Naive thymus-derived CD8-positive, alpha-beta T cell (primary cell): ENCODE data around the gene FKBP1A. TPM values are rescaled to one million over a fixed set of nuclear protein-coding genes. Genes with fewer than 3 reads are reported as not detected.

Experiments
- ATAC-seq, 2 donors: fragments of 150-1000 bp; cut with Tn5 transposase in 1 of 2; sonication (Bioruptor Pico), chemical (Tn5 transposase) in 1 of 2; 1 replicate in 1 of 2; 2 replicates in 1 of 2; pipeline ENCODE4 v1.10.0; 2021; ENCODE audit warnings: mild to moderate bottlenecking in 2 of 2, moderate library complexity in 2 of 2
- POLR2A ChIA-PET: fragments of 350-600 bp; sonication (Branson Sonifier 250); formaldehyde crosslinking; loops from one replicate; lab custom pipeline; 2021; ENCODE audit warnings: antibody characterized with exemption; lab: Charles Lee
- DNase-seq, 10 donors: peaks; one replicate each; pipeline versions ENCODE4 v3.0.0 to v3.0.0-alpha.2; 2020 to 2022
- H3K27ac Mint-ChIP-seq, 10 donors: one replicate each; pipeline ENCODE4 v1.8.0; 2020 to 2022; ENCODE audit warnings: mild to moderate bottlenecking in 10 of 10, mixed read lengths in 10 of 10, moderate library complexity in 4 of 10, inconsistent platforms in 1 of 10
- H3K27me3 Mint-ChIP-seq, 5 donors: one replicate each; pipeline ENCODE4 v1.8.0; 2021 to 2022; ENCODE audit warnings: mixed read lengths in 5 of 5
- H3K36me3 Mint-ChIP-seq, 3 donors: one replicate each; pipeline ENCODE4 v1.8.0; 2020 to 2022; ENCODE audit warnings: mixed read lengths in 3 of 3, mild to moderate bottlenecking in 2 of 3, inconsistent platforms in 1 of 3
- H3K4me1 Mint-ChIP-seq, 4 donors: one replicate each; pipeline ENCODE4 v1.8.0; 2021 to 2022; ENCODE audit warnings: mixed read lengths in 4 of 4
- H3K4me3 Mint-ChIP-seq, 10 donors: one replicate each; pipeline ENCODE4 v1.8.0; 2020 to 2022; ENCODE audit warnings: mild to moderate bottlenecking in 10 of 10, mixed read lengths in 10 of 10, moderate library complexity in 6 of 10, inconsistent platforms in 1 of 10
- H3K9me3 Mint-ChIP-seq, 9 donors: one replicate each; pipeline ENCODE4 v1.8.0; 2020 to 2022; ENCODE audit warnings: mixed read lengths in 9 of 9, mild to moderate bottlenecking in 3 of 9, inconsistent platforms in 1 of 9, moderate library complexity in 1 of 9
- polyA plus RNA-seq, 3 donors: library from polyadenylated mRNA; unstranded; fragments of 300-500 nt; fragmentation: Illumina TruSeq; gene quantifications; one replicate each; pipeline ENCODE4 v1.2.3, GENCODE V29; 2021
- total RNA-seq, 8 experiments: library from RNA in 2 of 8; stranded (reverse) in 2 of 8; gene quantifications; one replicate each; pipeline ENCODE4 v1.2.3 and lab custom pipeline; 2021 to 2026

FKBP1A gene
- 10 to 100 TPM; 79.0 to 79.4 TPM for total RNA-seq
- 10 to 100 TPM; 47.2 to 50.4 (median 50.1) TPM for polyA plus RNA-seq
- total RNA-seq (lab: John Stamatoyannopoulos, UW): 35.5 to 81.5 (median 47.5) reads per million in 6 experiments

DNA sequence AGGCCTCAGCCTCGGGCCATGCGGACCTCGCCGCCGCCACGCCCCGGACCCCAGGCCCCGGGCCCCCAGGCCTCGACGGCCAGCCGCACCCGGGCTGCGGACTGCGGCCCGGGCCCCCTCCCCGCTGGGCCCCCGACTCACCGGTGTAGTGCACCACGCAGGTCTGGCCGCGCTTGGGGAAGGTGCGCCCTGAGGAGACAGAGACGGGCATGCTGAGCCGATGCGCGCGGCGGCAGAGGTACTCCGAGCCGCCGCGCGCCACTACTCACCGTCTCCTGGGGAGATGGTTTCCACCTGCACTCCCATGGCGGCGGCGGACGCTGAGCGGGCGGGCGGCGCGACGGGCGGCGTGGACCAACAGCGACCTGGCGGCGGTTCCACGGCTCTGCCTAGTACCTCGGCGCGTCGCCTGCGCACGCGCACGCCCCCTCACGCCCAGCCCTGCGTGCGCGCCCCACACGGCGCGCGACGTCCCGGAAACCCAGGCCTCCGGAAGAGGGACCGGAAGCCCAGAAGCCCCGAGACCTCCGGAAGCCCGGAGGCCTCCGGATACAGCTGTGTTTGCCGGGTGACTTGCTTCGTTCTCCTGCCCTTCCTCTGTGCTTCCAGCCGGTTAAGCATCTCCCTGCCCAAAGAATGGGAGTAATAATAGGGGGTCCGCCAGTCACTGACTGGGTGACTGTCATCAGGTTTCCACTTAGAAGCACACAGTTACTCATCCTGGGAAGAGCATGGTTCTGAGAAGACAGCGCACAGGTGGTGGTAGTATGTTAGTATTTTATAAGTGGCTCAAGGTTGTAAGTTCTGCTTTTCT, at the start of gene FKBP1A:
TSS of gene FKBP1A (minus strand) at position 362 of the 814 bp plus-strand sequence. CDS start at position 306, 56 bp downstream.
- peak within 1 kb of the TSS; percentile 82 to 99 (median 96) for H3K4me3 Mint-ChIP-seq
- H3K27me3 Mint-ChIP-seq: peaks cover 0 to 3% (median 0%) of the 10 kb centered on the region in 5 donors
- ATAC-seq (peak; percentile 82 to 85), DNase-seq (peak; percentile 82 to 95 (median 90))
- H3K36me3 Mint-ChIP-seq: peaks cover 0 to 5% (median 2%) of the 10 kb centered on the region in 3 donors
- H3K9me3 Mint-ChIP-seq: peaks cover 0 to 9% (median 2%) of the 10 kb centered on the region in 9 donors
- POLR2A ChIA-PET: interaction anchor here (0.8 to 3.8 kb wide), 6 partner anchors 9 to 74 kb away, joined by 3 to 24 read pairs (median 6); partner anchors contain the start of genes NSFL1C and SDCBP2
- H3K4me1 Mint-ChIP-seq: peaks cover 31 to 71% (median 66%) of the 10 kb centered on the region in 4 donors
- peak within 1 kb of the TSS; percentile 80 to 99 (median 97) for H3K27ac Mint-ChIP-seq

DNA sequence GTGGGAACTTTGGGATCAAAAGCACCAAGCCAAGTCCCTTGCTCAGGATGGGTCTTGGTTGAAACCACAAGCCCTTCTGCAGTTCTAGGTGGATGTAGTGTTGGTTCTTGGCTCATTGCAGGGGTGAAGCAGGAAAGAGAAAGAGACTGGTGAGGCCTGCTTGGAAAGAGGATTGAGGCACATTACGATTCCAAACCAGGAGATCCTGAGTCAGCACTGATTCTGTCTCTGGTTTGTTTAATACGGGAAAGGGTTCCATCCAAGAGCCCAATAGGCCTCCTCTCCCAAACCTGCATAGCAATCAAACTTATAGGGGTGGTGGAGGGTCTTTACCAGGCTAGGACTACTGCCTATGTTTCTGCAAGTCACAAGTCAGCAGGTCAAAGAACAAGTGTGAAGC, 49.5 kb upstream of the FKBP1A start:
- H3K27ac Mint-ChIP-seq: peak overlapping the region in 2 of 10 donors; percentile 41 to 64

DNA sequence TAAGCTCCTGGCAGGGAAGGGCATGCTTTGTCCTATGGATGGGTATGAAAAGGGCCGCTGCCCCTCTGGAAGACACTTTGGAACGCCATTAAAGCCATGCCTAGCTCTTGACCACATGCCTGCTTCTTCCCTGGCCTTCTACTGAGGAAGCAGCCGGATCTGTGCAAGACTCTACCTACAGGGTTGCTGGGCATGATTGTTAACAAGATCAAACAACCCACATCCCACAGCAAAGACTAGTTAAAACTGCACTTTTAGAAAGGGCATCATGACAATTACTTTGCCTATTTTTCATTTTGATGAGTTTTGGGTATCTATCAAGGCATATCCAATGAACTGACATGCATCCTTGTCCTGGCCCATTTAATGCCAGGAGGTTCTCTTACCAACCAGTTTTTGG, 48.3 kb upstream of the FKBP1A start:
- DNase-seq: peak in 3 of 10 donors; percentile 22 to 28 (median 26)
- H3K9me3 Mint-ChIP-seq: no peaks in the 10 kb centered on the region
- H3K27ac Mint-ChIP-seq: peak overlapping the region in 3 of 10 donors; percentile 7 to 64 (median 25)
- POLR2A ChIA-PET: interaction anchor here (0.8 kb wide), 1 partner anchor 32 kb away, joined by 3 read pairs; no protein-coding TSS in a partner anchor
- peak; percentile 52 to 80 for ATAC-seq
- no peaks in the 10 kb centered on the region for H3K27me3 Mint-ChIP-seq
- peaks cover 4 to 46% (median 16%) of the 10 kb centered on the region in 3 donors for H3K36me3 Mint-ChIP-seq
- H3K4me3 Mint-ChIP-seq: no peak overlapping the region
- H3K4me1 Mint-ChIP-seq: peaks cover 14 to 31% (median 22%) of the 10 kb centered on the region in 4 donors

More for the DNA sequence above, 49.5 kb upstream of the FKBP1A start:
- ATAC-seq (no peak), DNase-seq (no peak)
- Mint-ChIP-seq H3K9me3 (no peaks in the 10 kb centered on the region), H3K4me1 (peaks cover 13 to 28% (median 20%) of the 10 kb centered on the region in 4 donors), H3K4me3 (no peak overlapping the region), H3K27me3 (no peaks in the 10 kb centered on the region), H3K36me3 (peaks cover 9 to 58% (median 23%) of the 10 kb centered on the region in 3 donors)
- POLR2A ChIA-PET: no interaction called here

DNA sequence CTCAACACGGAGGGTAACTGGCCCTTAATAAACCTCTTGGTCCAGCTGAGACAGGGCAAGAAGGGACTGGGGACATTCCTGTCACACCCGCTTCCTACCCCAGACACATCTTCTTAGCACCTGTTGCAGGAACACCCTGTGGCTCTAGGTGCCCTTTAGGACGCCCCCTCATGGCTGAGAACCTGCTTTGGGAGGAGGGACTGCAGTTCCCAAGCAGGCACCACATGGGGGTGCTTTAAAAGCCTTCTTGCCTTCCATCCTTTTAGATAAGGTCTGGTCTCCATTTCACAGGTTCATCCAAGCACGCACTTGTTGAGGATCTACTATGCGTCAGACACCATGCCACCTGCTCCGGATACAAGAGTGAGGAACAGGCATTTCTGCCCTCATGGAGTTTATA, 47.2 kb upstream of the FKBP1A start:
- peak in 3 of 10 donors; percentile 5 to 14 (median 7) for DNase-seq
- peaks cover 4 to 35% (median 8%) of the 10 kb centered on the region in 3 donors for H3K36me3 Mint-ChIP-seq
- peak overlapping the region in 2 of 10 donors; percentile 50 to 63 for H3K27ac Mint-ChIP-seq
- H3K4me3 Mint-ChIP-seq: no peak overlapping the region
- H3K4me1 Mint-ChIP-seq: peaks cover 17 to 38% (median 28%) of the 10 kb centered on the region in 4 donors
- H3K9me3 Mint-ChIP-seq: no peaks in the 10 kb centered on the region
- no peaks in the 10 kb centered on the region for H3K27me3 Mint-ChIP-seq
- POLR2A ChIA-PET: no interaction called here
- peak in 1 of 2 donors; percentile 26 for ATAC-seq

DNA sequence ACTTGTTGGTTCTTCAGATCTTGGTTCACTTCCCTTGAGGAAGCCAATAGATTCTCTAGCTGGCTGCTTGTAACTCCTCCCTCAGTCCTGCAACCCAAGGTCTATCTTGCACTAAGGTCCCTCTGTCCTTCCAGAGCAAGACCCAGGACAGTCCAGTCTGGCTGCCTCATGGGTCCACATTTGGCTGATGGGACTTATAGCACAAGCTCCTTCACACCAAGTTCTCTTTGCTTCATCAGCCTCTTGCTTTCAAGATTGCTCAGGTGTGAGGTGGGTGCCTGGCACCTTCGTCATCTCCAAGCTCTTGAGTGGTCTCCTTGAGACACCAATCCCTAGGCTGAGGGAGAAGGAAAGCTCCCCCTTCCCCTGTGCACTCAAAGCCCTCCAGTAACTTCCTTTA, 45.5 kb upstream of the FKBP1A start:
- no peak overlapping the region for H3K27ac Mint-ChIP-seq
- ATAC-seq: no peak
- POLR2A ChIA-PET: no interaction called here
- no peaks in the 10 kb centered on the region for H3K9me3 Mint-ChIP-seq
- H3K4me1 Mint-ChIP-seq: peaks cover 20 to 46% (median 37%) of the 10 kb centered on the region in 4 donors
- DNase-seq: no peak
- H3K4me3 Mint-ChIP-seq: no peak overlapping the region
- H3K27me3 Mint-ChIP-seq: no peaks in the 10 kb centered on the region
- H3K36me3 Mint-ChIP-seq: peaks cover 0 to 18% (median 5%) of the 10 kb centered on the region in 3 donors

DNA sequence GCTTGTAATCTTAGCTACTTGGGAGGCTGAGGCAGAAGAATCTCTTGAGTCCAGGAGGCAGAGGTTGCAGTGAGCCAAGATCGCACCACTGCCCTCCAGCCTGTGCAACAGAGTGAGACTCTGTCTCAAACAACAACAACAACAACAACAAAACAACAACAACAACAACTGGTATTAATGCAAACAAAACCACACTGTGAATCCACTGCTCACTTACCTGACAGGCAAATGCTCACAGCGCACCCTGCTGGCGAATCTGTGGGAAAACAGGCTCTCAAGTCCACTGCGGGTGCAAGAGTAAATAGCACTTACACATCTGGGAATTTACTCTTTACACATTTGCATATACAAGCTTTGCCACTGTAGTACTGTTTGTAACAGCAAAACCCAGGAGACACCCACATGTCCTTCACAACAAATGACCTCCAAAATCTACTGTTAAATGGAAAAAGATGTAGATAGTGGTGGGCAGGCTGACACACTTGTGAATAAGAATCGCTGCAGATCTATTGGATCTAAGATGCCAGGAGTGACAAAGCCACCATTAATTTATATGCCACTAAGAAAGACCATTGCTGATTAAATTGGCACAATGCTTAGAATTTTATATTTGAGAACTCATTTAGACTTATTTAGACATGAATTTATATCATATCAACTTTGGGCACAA, 44.5 kb upstream of the FKBP1A start:
- no peaks in the 10 kb centered on the region for H3K27me3 Mint-ChIP-seq
- peaks cover 0 to 9% (median 0%) of the 10 kb centered on the region in 3 donors for H3K36me3 Mint-ChIP-seq
- H3K9me3 Mint-ChIP-seq: peaks cover 0 to 1% (median 0%) of the 10 kb centered on the region in 9 donors
- peaks cover 22 to 48% (median 40%) of the 10 kb centered on the region in 4 donors for H3K4me1 Mint-ChIP-seq
- ATAC-seq: peak; percentile 57 to 71
- peak overlapping the region in 1 of 10 donors; percentile 5 for H3K4me3 Mint-ChIP-seq
- DNase-seq: peak; percentile 62 to 87 (median 74)
- H3K27ac Mint-ChIP-seq: peak overlapping the region in 5 of 10 donors; percentile 7 to 57 (median 55)
- POLR2A ChIA-PET: interaction anchor here (1.6 kb wide), 1 partner anchor 112 kb away, joined by 4 read pairs; no protein-coding TSS in a partner anchor

DNA sequence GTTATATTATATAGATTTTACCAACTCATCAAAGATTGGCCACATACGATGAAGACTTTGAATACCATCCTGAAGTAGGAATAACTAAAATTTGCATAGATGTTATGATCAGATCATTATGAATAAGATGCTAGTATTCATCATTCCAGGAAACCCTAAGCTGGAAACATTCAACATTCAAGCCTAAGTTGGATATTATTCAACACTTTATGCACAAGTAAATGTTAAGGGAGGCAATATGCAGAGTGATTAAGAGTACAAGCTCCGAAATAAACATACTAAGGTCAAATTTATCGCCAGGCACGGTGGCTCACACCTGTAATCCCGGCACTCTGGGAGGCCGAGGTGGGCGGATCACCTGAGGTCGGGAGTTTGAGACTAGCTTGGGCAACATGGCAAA, 43.4 kb upstream of the FKBP1A start:
- no peaks in the 10 kb centered on the region for H3K36me3 Mint-ChIP-seq
- POLR2A ChIA-PET: interaction anchor here (1.1 to 1.6 kb wide), 2 partner anchors 43 to 111 kb away, joined by 3 to 4 read pairs; partner anchors contain the start of gene FKBP1A
- no peaks in the 10 kb centered on the region for H3K27me3 Mint-ChIP-seq
- peaks cover 0 to 1% (median 0%) of the 10 kb centered on the region in 9 donors for H3K9me3 Mint-ChIP-seq
- H3K27ac Mint-ChIP-seq: no peak overlapping the region
- H3K4me1 Mint-ChIP-seq: peaks cover 17 to 38% (median 32%) of the 10 kb centered on the region in 4 donors
- no peak overlapping the region for H3K4me3 Mint-ChIP-seq
- DNase-seq (no peak), ATAC-seq (no peak)

DNA sequence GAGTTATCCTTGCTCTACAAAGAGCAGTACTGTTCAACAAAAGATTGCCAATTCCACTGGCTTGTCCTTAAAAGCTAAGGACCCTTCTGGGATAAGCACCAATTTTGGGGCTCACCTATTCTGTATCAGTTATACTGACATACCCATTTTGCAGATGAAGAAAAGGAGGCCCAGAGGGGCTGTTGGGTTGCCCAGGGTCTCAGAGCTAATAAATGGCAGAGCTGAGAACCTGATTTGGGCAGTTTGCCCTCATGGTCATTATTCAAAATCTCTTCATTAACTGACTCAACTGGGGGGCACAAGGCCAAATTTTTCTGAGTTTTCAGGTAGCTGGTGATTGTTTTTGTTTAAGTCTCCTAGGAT, 42.5 kb upstream of the FKBP1A start:
- Mint-ChIP-seq H3K4me3 (peak overlapping the region in 1 of 10 donors; percentile 26), H3K27ac (peak overlapping the region in 1 of 10 donors; percentile 39)

DNA sequence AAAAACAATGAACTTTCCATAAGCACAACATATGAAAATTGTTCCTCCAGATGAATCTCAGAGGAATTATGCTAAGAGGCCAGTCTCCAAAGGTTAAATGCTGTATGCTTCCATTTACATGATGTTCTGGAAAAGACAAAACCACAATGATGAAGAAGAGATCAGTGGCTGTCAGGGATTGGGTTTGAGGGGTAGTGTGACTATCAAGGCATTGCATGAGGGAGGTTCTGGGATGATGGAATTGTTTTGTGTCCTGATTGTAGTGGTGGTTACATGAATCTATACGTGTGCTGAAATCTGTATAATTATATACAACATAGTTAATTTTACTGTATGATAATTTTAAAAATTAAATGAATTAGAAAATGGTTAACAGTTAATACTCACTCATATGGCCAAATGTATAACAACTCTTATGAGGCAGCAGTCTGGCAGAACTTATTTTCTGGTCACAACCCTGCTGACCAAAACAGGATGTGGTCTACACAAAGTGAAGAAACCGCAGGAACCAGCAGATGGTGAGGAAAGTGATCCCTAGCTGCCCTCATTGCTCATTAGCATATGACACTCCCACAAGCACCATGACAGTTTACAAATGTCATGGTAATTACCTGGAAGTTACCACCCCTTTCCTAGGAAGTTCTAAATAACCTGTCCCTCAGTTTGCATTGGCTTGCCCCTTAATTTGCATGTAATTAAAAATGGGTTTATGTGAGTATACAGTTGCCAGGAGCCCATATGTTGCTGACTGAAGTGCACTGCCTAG, 41.9 kb upstream of the FKBP1A start:
- POLR2A ChIA-PET: interaction anchor here (0.8 kb wide), 1 partner anchor 34 kb away, joined by 5 read pairs; no protein-coding TSS in a partner anchor
- peaks cover 0 to 1% (median 0%) of the 10 kb centered on the region in 9 donors for H3K9me3 Mint-ChIP-seq
- DNase-seq (peak in 9 of 10 donors; percentile 17 to 75 (median 51)), ATAC-seq (peak; percentile 79 to 89)
- peak overlapping the region in 6 of 10 donors; percentile 9 to 56 (median 30) for H3K4me3 Mint-ChIP-seq
- H3K36me3 Mint-ChIP-seq: no peaks in the 10 kb centered on the region
- H3K4me1 Mint-ChIP-seq: peaks cover 12 to 33% (median 18%) of the 10 kb centered on the region in 4 donors
- H3K27me3 Mint-ChIP-seq: no peaks in the 10 kb centered on the region
- peak overlapping the region in 4 of 10 donors; percentile 19 to 47 (median 38) for H3K27ac Mint-ChIP-seq

More for the DNA sequence above, 42.5 kb upstream of the FKBP1A start:
- Mint-ChIP-seq H3K9me3 (peaks cover 0 to 1% (median 0%) of the 10 kb centered on the region in 9 donors), H3K36me3 (no peaks in the 10 kb centered on the region), H3K27me3 (no peaks in the 10 kb centered on the region), H3K4me1 (peaks cover 12 to 35% (median 22%) of the 10 kb centered on the region in 4 donors)
- DNase-seq (no peak), ATAC-seq (no peak)
- POLR2A ChIA-PET: interaction anchor here (0.8 kb wide), 1 partner anchor 35 kb away, joined by 5 read pairs; no protein-coding TSS in a partner anchor

DNA sequence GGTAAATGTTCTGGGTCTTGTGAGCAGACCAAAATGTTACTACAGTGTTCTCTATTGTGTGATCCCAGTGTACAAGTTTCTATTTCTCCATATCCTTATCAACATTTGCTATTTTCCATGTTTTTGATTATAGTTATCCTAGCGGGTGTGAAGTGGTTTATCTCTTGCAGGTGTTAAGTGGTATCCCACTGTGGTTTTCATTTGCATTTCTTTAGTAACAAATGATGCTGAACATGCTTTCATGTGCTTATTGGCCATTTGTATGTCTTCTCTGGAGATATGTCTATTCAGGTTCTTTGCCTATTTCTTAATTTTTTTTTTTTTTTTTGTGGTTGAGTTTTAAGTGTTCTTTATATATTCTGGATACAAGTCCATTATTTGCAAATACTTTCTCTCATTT, 38.3 kb upstream of the FKBP1A start:
- DNase-seq: no peak
- no peaks in the 10 kb centered on the region for H3K36me3 Mint-ChIP-seq
- H3K27me3 Mint-ChIP-seq: peaks cover 0 to 5% (median 0%) of the 10 kb centered on the region in 5 donors
- no peak overlapping the region for H3K4me3 Mint-ChIP-seq
- no peak for ATAC-seq
- POLR2A ChIA-PET: no interaction called here
- H3K9me3 Mint-ChIP-seq: peaks cover 0 to 1% (median 0%) of the 10 kb centered on the region in 9 donors
- peaks cover 11 to 27% (median 15%) of the 10 kb centered on the region in 4 donors for H3K4me1 Mint-ChIP-seq
- H3K27ac Mint-ChIP-seq: peak overlapping the region in 1 of 10 donors; percentile 3

DNA sequence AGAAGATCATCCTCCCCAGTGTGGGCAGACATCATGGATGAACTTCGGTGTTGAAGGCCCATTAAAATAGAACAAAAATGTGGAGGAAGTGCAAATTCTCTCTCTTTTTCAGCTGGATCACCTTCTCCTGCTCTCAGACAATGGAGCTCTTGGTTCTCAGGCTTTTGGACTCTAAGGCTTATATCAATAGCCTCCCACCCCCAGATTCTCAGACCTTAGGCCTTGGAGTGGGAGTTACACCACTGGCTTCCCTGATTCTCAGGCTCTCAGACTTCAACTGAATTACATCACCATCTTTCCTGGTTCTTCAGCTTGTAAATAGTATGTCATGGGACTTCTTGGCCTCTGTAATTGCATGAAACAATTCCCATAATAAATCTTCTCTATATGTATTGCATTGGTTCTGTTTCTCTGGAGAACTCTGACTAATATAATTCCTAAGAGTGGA, 37.2 kb upstream of the FKBP1A start:
- no peak overlapping the region for H3K4me3 Mint-ChIP-seq
- ATAC-seq: no peak
- no peak overlapping the region for H3K27ac Mint-ChIP-seq
- POLR2A ChIA-PET: no interaction called here
- no peaks in the 10 kb centered on the region for H3K36me3 Mint-ChIP-seq
- H3K9me3 Mint-ChIP-seq: peaks cover 0 to 1% (median 0%) of the 10 kb centered on the region in 9 donors
- peaks cover 8 to 17% (median 10%) of the 10 kb centered on the region in 4 donors for H3K4me1 Mint-ChIP-seq
- H3K27me3 Mint-ChIP-seq: peaks cover 0 to 6% (median 2%) of the 10 kb centered on the region in 5 donors
- no peak for DNase-seq
